ENCODE results near the gene NLRP7.
"Not testable (repeated sequence)": the region's sequence is repeated elsewhere in the genome, so short reads cannot be mapped to it uniquely, and the experiment has no call there.

Gene NLRP7

DNA sequence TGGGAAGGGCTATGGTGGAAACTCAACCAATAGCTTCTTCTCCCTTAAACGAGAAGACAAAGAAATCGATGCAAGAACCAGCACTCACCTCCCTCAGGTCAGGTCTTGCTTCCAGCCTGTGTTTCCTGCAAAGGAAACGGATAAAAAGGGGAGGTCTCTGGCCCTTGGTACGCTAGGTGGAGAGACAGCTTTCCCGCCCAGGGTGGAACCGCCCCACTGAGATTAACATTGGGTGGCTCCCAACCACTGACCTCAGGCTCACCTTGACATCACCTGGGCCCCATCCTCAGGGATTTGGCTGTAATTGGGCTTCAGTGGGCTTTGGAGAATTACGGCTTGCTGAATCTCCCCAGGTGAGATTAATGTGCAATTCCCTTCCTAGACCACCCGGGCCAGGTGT is at the start of gene NLRP7:
NLRP7 (minus strand) TSS at position 150 of the 400 bp plus-strand sequence.
- DNase-seq: no peak

- no peak for DNase-seq
Observed at GRCh38 chr19:54995561-54995960, 48.2 kb upstream of the NLRP7 start.

DNA sequence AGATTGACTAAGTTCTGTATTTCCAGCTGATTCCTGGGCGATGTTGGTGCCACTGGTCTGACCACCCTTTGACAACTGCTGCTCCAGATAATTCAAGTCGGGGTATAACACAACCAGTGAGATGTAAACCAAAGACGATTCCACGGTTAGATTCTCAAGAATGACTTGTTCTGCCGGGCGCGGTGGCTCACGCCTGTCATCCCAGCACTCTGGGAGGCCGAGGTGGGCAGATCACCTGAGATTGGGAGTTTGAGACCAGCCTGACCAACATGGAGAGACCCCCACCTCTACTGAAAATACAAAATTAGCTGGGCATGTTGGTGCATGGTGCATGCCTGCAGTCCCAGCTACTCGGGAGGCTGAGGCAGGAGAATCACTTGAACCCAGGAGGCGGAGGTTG is 42.2 kb upstream of the NLRP7 start:
- DNase-seq: not testable (repeated sequence)

GRCh38 chr19:54982562-54982961 is 35.2 kb upstream of the NLRP7 start:
- DNase-seq: not testable (repeated sequence)

- not testable (repeated sequence) for DNase-seq
Observed at GRCh38 chr19:54973229-54974090, 26.1 kb upstream of the NLRP7 start.

- not testable (repeated sequence) for DNase-seq
Observed at GRCh38 chr19:54971446-54971845, 24.1 kb upstream of the NLRP7 start.

GRCh38 chr19:54969647-54970046 is 22.3 kb upstream of the NLRP7 start:
- no peak for DNase-seq

- no peak for DNase-seq
Observed at GRCh38 chr19:54967611-54968010, 20.3 kb upstream of the NLRP7 start.

GRCh38 chr19:54965055-54965454 is 17.7 kb upstream of the NLRP7 start:
- not testable (repeated sequence) for DNase-seq

DNA sequence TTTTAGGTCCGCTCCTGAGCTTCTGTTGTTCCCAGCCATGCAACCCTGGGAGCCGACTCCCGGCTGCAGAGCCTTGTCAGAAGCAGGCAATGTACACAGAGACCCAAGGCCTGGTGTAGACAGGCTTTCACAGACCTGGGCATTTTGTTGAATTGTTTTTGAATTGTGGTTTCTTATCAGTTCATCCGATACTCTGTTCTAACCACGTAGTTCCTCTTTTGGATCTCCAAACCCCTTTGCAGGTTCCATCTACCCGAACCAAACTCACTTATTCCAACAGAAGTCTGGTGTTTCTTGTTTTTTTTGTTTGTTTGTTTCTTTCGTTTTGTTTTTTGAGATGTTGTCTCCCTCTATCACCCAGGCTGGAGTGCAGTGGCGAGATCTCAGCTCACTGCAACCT is 12.5 kb upstream of the NLRP7 start:
- DNase-seq: no peak

- no peak for DNase-seq
Observed at GRCh38 chr19:54955376-54955775, 8.0 kb upstream of the NLRP7 start.

DNA sequence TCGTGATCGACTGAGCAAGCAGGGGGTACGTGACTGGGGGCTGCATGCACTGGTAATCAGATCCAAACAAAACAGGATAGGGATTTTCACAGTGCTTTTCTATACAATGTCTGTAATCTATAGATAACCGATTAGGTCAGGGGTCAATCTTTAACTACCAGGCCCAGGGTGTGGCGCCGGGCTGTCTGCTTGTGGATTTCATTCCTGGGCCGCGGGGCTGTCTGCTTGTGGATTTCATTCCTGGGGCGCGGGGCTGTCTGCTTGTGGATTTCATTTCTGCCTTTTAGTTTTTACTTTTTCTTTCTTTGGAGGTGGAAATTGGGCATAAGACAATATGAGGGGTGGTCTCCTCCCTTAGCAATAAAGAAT is 6.0 kb upstream of the NLRP7 start:
- not testable (repeated sequence) for DNase-seq

DNA sequence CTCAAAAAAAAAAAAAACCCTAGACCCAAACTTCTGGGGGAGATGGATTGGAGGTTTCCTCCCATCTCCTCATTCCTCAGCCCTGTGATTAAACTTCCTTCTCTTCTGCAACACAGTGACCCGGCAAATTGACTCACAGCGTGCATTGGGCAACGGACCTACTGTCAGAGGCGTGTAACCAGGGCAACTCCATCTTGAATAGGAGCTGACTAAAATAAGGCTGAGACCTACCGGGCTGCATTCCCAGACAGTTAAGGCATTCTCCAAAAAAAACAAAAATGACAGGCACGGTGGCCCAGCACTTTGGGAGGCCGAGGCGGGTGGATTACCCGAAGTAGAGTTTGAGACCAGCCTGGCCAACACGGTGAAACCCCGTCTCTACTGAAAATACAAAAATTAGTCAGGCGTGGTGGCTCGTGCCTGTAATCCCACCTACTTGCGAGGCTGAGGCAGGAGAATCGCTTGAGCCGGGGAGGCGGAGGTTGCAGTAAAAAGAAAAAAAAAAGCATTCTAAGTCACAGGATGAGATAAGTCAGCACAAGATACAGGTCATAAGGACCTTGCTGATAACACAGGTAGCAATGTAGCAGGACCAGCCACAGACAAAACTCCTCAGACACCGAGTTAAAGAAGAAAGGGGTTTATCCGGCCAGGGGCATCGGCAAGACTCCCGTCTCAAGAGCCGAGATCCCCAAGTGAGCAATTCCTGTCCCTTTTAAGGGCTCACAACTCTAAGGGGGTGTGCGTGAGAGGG is 5.4 kb upstream of the NLRP7 start:
- DNase-seq: no peak

DNA sequence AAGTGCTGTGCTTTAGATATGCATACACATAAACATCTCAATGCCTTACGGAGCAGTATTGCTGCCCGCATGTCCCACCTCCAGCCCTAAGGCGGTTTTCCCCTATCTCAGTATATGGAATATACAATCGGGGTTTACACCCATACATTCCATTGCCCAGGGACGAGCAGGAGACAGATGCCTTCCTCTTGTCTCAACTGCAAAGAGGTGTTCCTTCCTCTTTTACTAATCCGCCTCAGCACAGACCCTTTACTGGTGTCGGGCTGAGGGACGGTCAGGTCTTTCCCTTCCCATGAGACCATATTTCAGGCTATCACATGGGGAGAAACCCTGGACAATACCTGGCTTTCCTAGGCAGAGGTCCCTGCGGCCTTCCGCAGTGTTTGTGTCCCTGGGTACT is 3.2 kb upstream of the NLRP7 start:
- DNase-seq: not testable (repeated sequence)

DNA sequence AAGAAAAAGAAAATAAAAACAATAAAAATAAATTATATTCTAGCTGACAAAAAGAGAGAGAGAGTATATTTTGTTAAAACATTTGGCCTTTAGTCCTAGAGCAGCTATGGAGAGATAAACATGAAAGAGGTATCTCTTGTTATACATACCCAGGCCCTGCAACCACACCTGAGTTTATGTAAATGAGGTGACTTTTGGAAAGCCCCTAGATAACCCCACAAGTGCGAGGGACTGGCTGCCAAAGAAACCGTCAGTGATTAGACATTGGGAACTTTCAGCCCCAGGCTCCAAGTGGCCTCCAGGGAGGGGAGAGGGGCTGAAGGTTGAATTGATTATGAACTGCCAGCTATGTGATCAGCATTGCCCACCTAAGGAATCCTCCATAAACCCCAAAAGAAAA is 2.1 kb upstream of the NLRP7 start:
- no peak for DNase-seq

DNA sequence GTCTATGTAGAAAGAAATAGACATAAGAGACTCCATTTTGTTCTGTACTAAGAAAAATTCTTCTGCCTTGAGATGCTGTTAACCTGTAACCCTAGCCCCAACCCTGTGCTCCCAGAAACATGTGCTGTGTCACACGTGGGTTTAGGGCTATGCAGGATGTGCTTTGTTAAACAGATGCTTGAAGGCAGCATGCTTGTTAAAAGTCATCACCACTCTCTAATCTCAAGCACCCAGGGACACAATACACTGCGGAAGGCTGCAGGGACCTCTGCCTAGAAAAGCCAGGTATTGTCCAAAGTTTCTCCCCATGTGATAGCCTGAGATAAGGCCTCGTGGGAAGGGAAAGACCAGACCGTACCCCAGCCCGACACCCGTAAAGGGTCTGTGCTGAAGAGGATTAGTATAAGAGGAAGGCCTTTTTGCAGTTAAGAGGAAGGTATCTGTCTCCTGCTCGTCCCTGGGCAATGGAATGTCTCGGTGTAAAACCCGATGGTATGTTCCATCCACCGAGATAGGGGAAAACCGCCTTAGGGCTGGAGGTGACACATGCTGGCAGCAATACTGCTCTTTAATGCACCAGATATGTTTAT is 3.5 kb downstream of the NLRP7 start:
- DNase-seq: not testable (repeated sequence)

- not testable (repeated sequence) for DNase-seq
Observed at GRCh38 chr19:54939538-54939937, 7.8 kb downstream of the NLRP7 start.

GRCh38 chr19:54938906-54939305 is 8.4 kb downstream of the NLRP7 start:
- DNase-seq: no peak

DNA sequence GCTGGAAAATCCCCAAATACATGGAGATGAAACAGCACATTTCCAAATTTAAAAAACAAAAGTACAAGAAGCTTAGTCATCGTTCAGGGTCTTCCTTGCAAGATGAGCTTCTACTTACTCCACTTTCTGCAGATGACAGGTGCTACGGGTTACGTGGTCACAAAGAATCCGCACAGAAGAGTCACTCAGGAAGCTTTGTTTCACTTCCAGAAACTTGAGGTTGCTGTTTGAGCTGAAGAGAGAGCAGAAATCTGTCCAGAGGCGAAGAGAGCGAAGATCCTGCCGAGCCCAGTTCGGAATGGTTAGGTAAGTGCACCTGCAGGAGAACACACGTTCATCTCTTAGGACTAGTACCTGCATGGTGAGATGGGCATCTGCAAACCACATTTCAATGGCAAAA is 9.4 kb downstream of the NLRP7 start:
- DNase-seq: no peak

DNA sequence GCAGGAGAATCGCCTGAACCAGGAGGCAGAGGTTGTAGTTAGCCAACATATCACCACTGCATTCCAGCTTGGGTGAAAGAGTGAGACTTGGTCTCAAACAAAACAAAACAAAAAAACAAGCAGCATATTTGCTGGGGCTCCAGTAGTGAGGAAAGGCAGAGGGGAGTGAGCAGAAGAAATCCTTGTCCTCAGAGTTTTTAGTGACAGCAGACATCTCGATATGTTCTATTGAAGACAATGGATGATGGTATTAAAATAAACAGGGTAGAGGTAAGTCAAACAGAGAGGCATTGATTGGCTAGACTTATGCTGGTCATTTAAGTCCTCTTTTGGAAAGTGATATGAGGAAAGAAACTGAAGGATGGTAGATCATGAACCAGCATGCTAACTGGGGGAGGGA is 19.0 kb downstream of the NLRP7 start:
- DNase-seq: no peak

DNA sequence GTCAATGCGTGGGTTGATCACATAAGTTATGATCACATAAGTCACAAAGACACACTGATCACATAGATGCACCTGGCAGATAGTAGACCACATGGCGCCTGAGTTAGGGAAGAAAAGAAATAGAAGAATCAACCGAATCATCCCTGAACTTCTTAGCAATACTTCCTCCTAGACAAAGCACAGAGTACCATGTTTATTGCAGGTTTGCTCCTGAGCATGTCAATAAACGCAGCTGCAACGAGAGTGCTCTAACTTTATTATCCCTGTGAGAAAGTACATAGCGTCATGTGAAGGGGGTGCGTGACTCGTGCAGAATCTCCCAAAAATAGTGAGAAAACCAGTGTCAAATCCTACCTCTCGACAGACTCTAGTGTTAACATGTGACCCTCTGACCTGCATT is 24.1 kb downstream of the NLRP7 start:
- no peak for DNase-seq

DNA sequence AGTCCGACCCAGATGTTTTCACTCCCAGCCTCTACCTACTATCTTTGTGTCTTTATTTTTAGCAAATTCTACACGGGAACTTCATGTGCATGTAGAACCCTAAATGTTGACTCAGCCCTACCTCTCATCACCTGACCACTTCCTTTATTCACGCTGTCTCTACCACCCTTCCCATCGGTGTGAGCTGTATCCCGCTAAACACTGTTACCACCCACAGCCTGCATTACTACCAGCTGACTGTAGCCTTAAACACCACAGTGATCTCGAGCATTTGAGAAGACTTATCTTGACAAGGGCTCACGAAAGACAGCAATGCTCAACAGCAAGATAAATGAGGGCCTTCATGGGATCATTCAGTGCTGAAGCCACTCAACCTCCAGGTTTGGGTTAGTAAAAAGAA is 26.2 kb downstream of the NLRP7 start:
- DNase-seq: no peak

DNA sequence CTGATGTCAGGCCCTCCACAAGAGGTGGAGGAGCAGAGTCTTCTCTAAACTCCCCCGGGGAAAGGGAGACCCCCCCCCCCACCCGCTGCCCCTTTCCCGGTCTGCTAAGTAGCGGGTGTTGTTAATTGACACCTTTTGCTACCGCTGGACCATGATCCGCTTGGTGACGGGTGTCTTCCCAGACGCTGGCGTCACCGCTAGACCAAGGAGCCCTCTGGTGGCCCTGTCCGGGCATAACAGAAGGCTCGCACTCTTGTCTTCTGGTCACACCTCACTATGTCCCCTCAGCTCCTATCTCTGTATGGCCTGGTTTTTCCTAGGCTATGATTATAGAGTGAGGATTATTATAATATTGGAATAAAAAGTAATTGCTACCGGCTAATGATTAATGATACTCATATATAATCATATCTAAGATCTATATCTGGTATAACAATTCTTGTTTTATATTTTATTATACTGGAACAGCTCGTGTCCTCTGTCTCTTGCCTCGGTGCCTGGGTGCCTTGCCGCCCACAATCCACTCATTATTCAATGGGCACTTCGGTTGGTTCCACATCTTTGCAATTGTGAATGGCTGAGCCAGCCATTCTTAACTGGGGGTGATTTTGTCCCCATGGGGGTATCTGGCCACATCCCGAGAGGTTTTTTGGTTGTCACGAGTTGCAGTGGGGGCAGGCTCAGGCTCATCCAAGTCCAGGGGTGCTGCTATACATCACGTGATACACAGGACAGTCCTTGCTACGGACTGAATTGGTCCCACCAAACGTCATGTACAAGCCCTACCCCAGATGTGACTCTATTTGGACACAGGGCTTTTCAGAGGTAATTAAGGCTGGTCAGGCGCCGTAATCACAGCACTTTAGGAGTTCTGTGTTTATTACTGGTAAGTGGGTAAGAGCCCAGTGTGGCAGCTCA is 27.4 kb downstream of the NLRP7 start:
- not testable (repeated sequence) for DNase-seq

Data from NCI-H510A (cell line).